IMR-90 (cell line): Measurements from ENCODE around the gene S100A16. TPM values are rescaled to one million over a fixed set of nuclear protein-coding genes. Genes with fewer than 3 reads are reported as not detected.

Experiments used
- ATAC-seq: fragments of 200-7000 bp; cut with Tn5 transposase; 2 replicates; pipeline ENCODE4 v1.9.1; 2020; ENCODE audit warnings: low read depth, mild to moderate bottlenecking, moderate library complexity
- BruUV-seq: library from RNA; stranded (reverse); fragments of 400-500 nt; replicated peaks from 2 replicates; lab custom pipeline; 2021; lab: Mats Ljungman, UMichigan
- CTCF ChIA-PET: fragments of 300-600 bp; formaldehyde crosslinking; extraction: SDS; loops from one replicate; lab custom pipeline; 2021; ENCODE audit warnings: antibody characterized with exemption; lab: Yijun Ruan, JAX
- POLR2A ChIA-PET: fragments of 300-600 bp; sonication (Branson Sonifier 250); formaldehyde crosslinking; loops from one replicate; lab custom pipeline; 2022; ENCODE audit warnings: antibody characterized with exemption; ENCODE audit not compliant: unreplicated experiment; lab: Charles Lee
- DNase-seq: peaks from one replicate; pipeline ENCODE4 v3.0.0; 2013
- H2AFZ ChIP-seq: replicated peaks from 2 replicates; pipeline ENCODE3; 2013; ENCODE audit warnings: low read length, mild to moderate bottlenecking; ENCODE audit not compliant: poor library complexity
- H2AK5ac ChIP-seq: 2 replicates; pipeline ENCODE4 v1.6.1; 2013; ENCODE audit warnings: low read depth, low read length, inconsistent platforms
- H2AK9ac ChIP-seq: replicated peaks from 2 replicates; pipeline ENCODE3; 2013; ENCODE audit warnings: mild to moderate bottlenecking, low read depth, low read length, moderate library complexity; ENCODE audit not compliant: poor library complexity
- H2BK120ac ChIP-seq: 2 replicates; pipeline ENCODE4 v1.6.1; 2013; ENCODE audit warnings: low read depth, low read length, inconsistent platforms
- H2BK15ac ChIP-seq: 3 replicates; pipeline ENCODE4 v1.6.1; 2013; ENCODE audit warnings: low read depth, low read length, inconsistent platforms
- H2BK20ac ChIP-seq: 2 replicates; pipeline ENCODE4 v1.6.1; 2013; ENCODE audit warnings: low read depth, mild to moderate bottlenecking, inconsistent platforms, low read length, moderate library complexity
- H2BK5ac ChIP-seq: 2 replicates; pipeline ENCODE4 v1.6.1; 2013; ENCODE audit warnings: mild to moderate bottlenecking, low read depth, low read length, inconsistent platforms; ENCODE audit not compliant: poor library complexity, severe bottlenecking
- H3K14ac ChIP-seq: replicated peaks from 2 replicates; pipeline ENCODE4 v1.6.1; 2013; ENCODE audit warnings: low read depth, low read length, inconsistent platforms
- H3K18ac ChIP-seq: 2 replicates; pipeline ENCODE4 v1.6.1; 2013; ENCODE audit warnings: low read depth, low read length, control low read depth
- H3K23ac ChIP-seq: 2 replicates; pipeline ENCODE4 v1.6.1; 2013; ENCODE audit warnings: low read depth, low read length, inconsistent platforms
- H3K27ac ChIP-seq: 2 replicates; pipeline ENCODE4 v1.5.1; 2013; ENCODE audit warnings: mild to moderate bottlenecking, control low read depth, low read length; ENCODE audit not compliant: insufficient read depth
- H3K27me3 ChIP-seq: 2 replicates; pipeline ENCODE4 v1.6.1; 2013; ENCODE audit warnings: low read length; ENCODE audit not compliant: control insufficient read depth, insufficient read depth
- H3K36me3 ChIP-seq: 2 replicates; pipeline ENCODE4 v1.6.1; 2013; ENCODE audit warnings: low read length, mixed read lengths; ENCODE audit not compliant: control insufficient read depth, insufficient read depth
- H3K4ac ChIP-seq: 2 replicates; pipeline ENCODE4 v1.6.1; 2013; ENCODE audit warnings: low read depth, low read length, inconsistent platforms
- H3K4me1 ChIP-seq: 2 replicates; pipeline ENCODE4 v1.6.1; 2013; ENCODE audit warnings: low read length, mixed read lengths; ENCODE audit not compliant: control insufficient read depth, insufficient read depth
- H3K4me2 ChIP-seq: 2 replicates; pipeline ENCODE4 v1.6.1; 2013; ENCODE audit warnings: low read depth, mild to moderate bottlenecking, control low read depth, low read length, moderate library complexity
- H3K4me3 ChIP-seq: 2 replicates; pipeline ENCODE4 v1.5.1; 2013; ENCODE audit warnings: low read depth, mild to moderate bottlenecking, control low read depth, low read length, moderate library complexity; ENCODE audit not compliant: insufficient read depth
- H3K56ac ChIP-seq: 2 replicates; pipeline ENCODE4 v1.6.1; 2013; ENCODE audit warnings: low read length, inconsistent platforms; ENCODE audit not compliant: insufficient read depth; ENCODE audit errors: extremely low read depth
- H3K79me1 ChIP-seq, 2 experiments: 2 replicates each; pipeline ENCODE4 v1.6.1; 2013; ENCODE audit warnings: low read length in 2 of 2, inconsistent platforms in 1 of 2, low read depth in 1 of 2
- H3K9ac ChIP-seq: 2 replicates; pipeline ENCODE4 v1.6.1; 2013; ENCODE audit warnings: low read depth, low read length, control low read depth
- H3K9me1 ChIP-seq: 2 replicates; pipeline ENCODE4 v1.6.1; 2013; ENCODE audit warnings: low read length, inconsistent platforms; ENCODE audit not compliant: insufficient read depth
- H3K9me3 ChIP-seq: 2 replicates; pipeline ENCODE4 v1.6.1; 2013; ENCODE audit warnings: low read length; ENCODE audit not compliant: control insufficient read depth, insufficient read depth
- H4K20me1 ChIP-seq: 2 replicates; pipeline ENCODE4 v1.6.1; 2013; ENCODE audit warnings: low read length, inconsistent platforms; ENCODE audit not compliant: insufficient read depth
- H4K5ac ChIP-seq: 2 replicates; pipeline ENCODE4 v1.6.1; 2013; ENCODE audit warnings: mild to moderate bottlenecking, low read depth, low read length, control low read depth
- H4K8ac ChIP-seq, 2 experiments: 2 replicates each; pipeline ENCODE4 v1.6.1; 2013; ENCODE audit warnings: low read depth in 2 of 2, low read length in 2 of 2, control low read depth in 1 of 2, inconsistent platforms in 1 of 2
- H4K91ac ChIP-seq: 2 replicates; pipeline ENCODE4 v1.6.1; 2013; ENCODE audit warnings: low read depth, low read length, inconsistent platforms; ENCODE audit not compliant: insufficient read depth
- BHLHE40 ChIP-seq: fragments of 150-350 bp; IDR thresholded peaks from 2 replicates; pipeline ENCODE4 v1.6.1; 2016; ENCODE audit warnings: mild to moderate bottlenecking, low read depth, low read length
- CEBPB ChIP-seq: IDR thresholded peaks from 2 replicates; pipeline ENCODE4 v1.6.1; 2012; ENCODE audit warnings: low read depth, low read length, improper control_type of control experiment
- CHD1 ChIP-seq: IDR thresholded peaks from 2 replicates; pipeline ENCODE4 v1.6.1; 2012; ENCODE audit warnings: low read depth, low read length, improper control_type of control experiment
- CTCF ChIP-seq: conservative IDR thresholded peaks from 2 replicates; pipeline ENCODE4 v1.5.1; 2012; ENCODE audit warnings: mild to moderate bottlenecking, low read depth, low read length, improper control_type of control experiment
- ELK1 ChIP-seq: fragments of 150-350 bp; IDR thresholded peaks from 2 replicates; pipeline ENCODE4 v1.6.1; 2016; ENCODE audit warnings: low read depth, mild to moderate bottlenecking, low read length, moderate library complexity, borderline replicate concordance
- FOS ChIP-seq: fragments of 150-350 bp; IDR thresholded peaks from 2 replicates; pipeline ENCODE4 v1.6.1; 2016; ENCODE audit warnings: low read depth, low read length
- MAFK ChIP-seq: IDR thresholded peaks from 2 replicates; pipeline ENCODE4 v1.6.1; 2012; ENCODE audit warnings: low read depth, low read length, improper control_type of control experiment
- MAZ ChIP-seq: IDR thresholded peaks from 2 replicates; pipeline ENCODE4 v1.6.1; 2012; ENCODE audit warnings: low read depth, mild to moderate bottlenecking, low read length, improper control_type of control experiment, moderate library complexity, borderline replicate concordance
- MXI1 ChIP-seq: IDR thresholded peaks from 2 replicates; pipeline ENCODE4 v1.6.1; 2012; ENCODE audit warnings: low read depth, mild to moderate bottlenecking, low read length, moderate library complexity, borderline replicate concordance
- NFE2L2 ChIP-seq: fragments of 150-350 bp; IDR thresholded peaks from 2 replicates; pipeline ENCODE4 v1.6.1; 2016; ENCODE audit warnings: low read depth, mild to moderate bottlenecking, low read length
- POLR2A ChIP-seq: IDR thresholded peaks from 2 replicates; pipeline ENCODE4 v1.6.1; 2012; ENCODE audit warnings: mild to moderate bottlenecking, low read depth, low read length
- RAD21 ChIP-seq: IDR thresholded peaks from 2 replicates; pipeline ENCODE4 v1.6.1; 2012; ENCODE audit warnings: low read length, improper control_type of control experiment
- RCOR1 ChIP-seq: IDR thresholded peaks from 2 replicates; pipeline ENCODE4 v1.6.1; 2012; ENCODE audit warnings: mild to moderate bottlenecking, low read length, improper control_type of control experiment; ENCODE audit not compliant: insufficient replicate concordance
- RFX5 ChIP-seq: IDR thresholded peaks from 2 replicates; pipeline ENCODE4 v1.8.0; 2012; ENCODE audit warnings: low read depth, mild to moderate bottlenecking, low read length, moderate library complexity
- SMC3 ChIP-seq: fragments of 150-350 bp; IDR thresholded peaks from 2 replicates; pipeline ENCODE4 v1.6.1; 2016; ENCODE audit warnings: low read depth, mild to moderate bottlenecking, antibody characterized with exemption, low read length, moderate library complexity
- USF2 ChIP-seq: fragments of 150-350 bp; IDR thresholded peaks from 2 replicates; pipeline ENCODE4 v1.6.1; 2017; ENCODE audit warnings: mild to moderate bottlenecking, antibody characterized with exemption, low read length, low read depth
- WGBS, 2 experiments: methylation state at CpG; one replicate each; pipeline versions ENCODE4 v1.1.5 to v1.1.7; 2013; ENCODE audit warnings: missing lambda C conversion rate in 2 of 2; ENCODE audit not compliant: insufficient read length in 1 of 2; ENCODE audit errors: extremely low coverage in 2 of 2; 5-methylcytosine and 5-hydroxymethylcytosine counted together
- dilution Hi-C: fragments of 300-500 bp; cut with HindIII; formaldehyde crosslinking; loops from one replicate; pipeline ENCODE4 v1.14.3; 2018; ENCODE audit warnings: low sequenced_read_pairs; ENCODE audit not compliant: unreplicated experiment
- in situ Hi-C: fragments of 300-500 bp; cut with MboI; formaldehyde crosslinking; loops from 3 replicates; pipeline ENCODE4 v1.14.3; 2019; ENCODE audit warnings: low sequenced_read_pairs, inconsistent platforms, mixed read lengths
- intact Hi-C: fragments of 100-400 bp; cut with micrococcal nuclease; formaldehyde crosslinking; loops from 2 replicates; pipeline ENCODE4 v1.10.0; 2022
- polyA plus RNA-seq, 3 experiments: library from polyadenylated mRNA; depleted of rRNA; stranded (reverse); fragments of >200 nt; gene quantifications; 2 replicates each; pipeline ENCODE4 v1.2.3, GENCODE V29; 2012; ENCODE audit warnings: low replicate concordance in 1 of 3
- total RNA-seq: library from RNA; depleted of rRNA; stranded (reverse); fragments of >200 nt; gene quantifications from 2 replicates; pipeline ENCODE4 v1.2.3, GENCODE V29; 2012

Gene S100A16
- total and polyA plus RNA-seq, 2 of the 4 experiments (the other 2 are of a cell fraction) = 201 to 515 TPM

GRCh38 chr1:153557877-153558276 lies 55.1 kb downstream of the S100A16 start:
- POLR2A ChIA-PET = no interaction called here
- Histone ChIP-seq H3K14ac (no peak overlapping the region), H2BK15ac (no peak overlapping the region), H2AK5ac (no peak overlapping the region), H3K18ac (no peak overlapping the region), H3K9me1 (peaks cover 16% of the 10 kb centered on the region), H2BK20ac (no peak overlapping the region), H2BK5ac (no peak overlapping the region), H3K27ac (no peak overlapping the region), H2BK120ac (no peak overlapping the region), H4K20me1 (no peaks in the 10 kb centered on the region), H3K9ac (no peak overlapping the region), H3K27me3 (no peaks in the 10 kb centered on the region), H3K9me3 (no peaks in the 10 kb centered on the region), H4K5ac (no peak overlapping the region), H3K4me1 (peaks cover 12% of the 10 kb centered on the region), H3K23ac (no peak overlapping the region), H3K4ac (no peak overlapping the region), H3K4me3 (no peak overlapping the region), H3K56ac (no peak overlapping the region), H4K91ac (no peak overlapping the region), H4K8ac (no peak overlapping the region), H3K79me1 (0 out of 4 replicates have a peak, but pooled peaks cover 0 to 1% of the 10 kb centered on the region in 2 experiments), H2AFZ (no peak overlapping the region), H2AK9ac (no peak overlapping the region), H3K36me3 (no peaks in the 10 kb centered on the region), H3K4me2 (no peak overlapping the region)
- ATAC-seq (no peak), DNase-seq (no peak)
- BruUV-seq = no TSS peak
- CTCF ChIA-PET = interaction anchor here (0.6 to 0.7 kb wide), 2 partner anchors 10 to 16 kb away, joined by 7 to 9 read pairs; no protein-coding TSS in a partner anchor
- in situ Hi-C loops (no loop called here), dilution Hi-C loops (no loop called here), intact Hi-C loops (no loop called here)
- WGBS, 2 experiments = no CpG with 5 or more reads among the region's 3 CpGs
- TF ChIP-seq NFE2L2 (no peak), ELK1 (no peak), SMC3 (no peak), RCOR1 (no peak), MAFK (no peak), RAD21 (no peak), CTCF (no peak), MAZ (no peak), CEBPB (no peak), FOS (no peak), POLR2A (no peak), CHD1 (no peak), BHLHE40 (no peak), MXI1 (no peak), USF2 (no peak), RFX5 (no peak)
